ENCODE data around the gene ASB7.

The ASB7 gene

DNA sequence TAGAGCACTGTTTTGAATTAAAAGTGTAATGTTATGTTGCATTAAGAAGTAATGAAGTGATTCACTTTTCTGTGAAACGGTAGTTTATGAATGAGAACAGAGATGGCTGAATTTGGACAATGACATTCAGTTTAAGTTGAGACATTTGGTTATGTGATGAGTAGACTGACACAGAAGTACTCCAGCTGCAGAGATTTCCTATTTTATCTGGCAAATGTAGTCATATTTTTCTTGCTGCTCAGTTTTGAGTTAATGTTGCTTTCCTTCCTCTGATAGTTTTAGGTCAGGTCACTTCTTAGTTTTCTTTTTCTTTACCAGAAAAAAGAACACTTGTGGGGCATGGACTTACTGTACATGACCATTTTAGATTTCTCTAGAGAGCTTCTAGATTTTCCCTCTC lies 51.2 kb downstream of the ASB7 start:
- ChIA-PET CTCF (no interaction called here), POLR2A (no interaction called here)
- no peak for DNase-seq
- H3K9me3 ChIP-seq (ENCODE audit: control extremely low read depth in 1 of 5, control insufficient read depth in 4 of 5, insufficient read depth in 2 of 5, low read depth in 1 of 5, low read length in 4 of 5) = no peaks in the 10 kb centered on the region
- H3K4me3 ChIP-seq (ENCODE audit: control insufficient read depth in 1 of 7, extremely low read depth in 1 of 7, insufficient read depth in 4 of 7, low read depth in 2 of 7, low read length in 6 of 7) = no peak overlapping the region
- H3K27ac ChIP-seq (ENCODE audit: insufficient read depth in 1 of 2, low read depth in 1 of 2, low read length in 2 of 2, poor library complexity in 1 of 2, severe bottlenecking in 2 of 2) = no peak overlapping the region
- H3K36me3 ChIP-seq (ENCODE audit: control insufficient read depth in 4 of 4, insufficient read depth in 4 of 4, low read length in 3 of 4) = peaks cover 2 to 8% (median 4%) of the 10 kb centered on the region in 4 experiments
- WGBS (ENCODE audit: insufficient coverage) = 86% methylated on average over 1 of the region's 1 CpG
- no peaks in the 10 kb centered on the region for H3K27me3 ChIP-seq (replicated peaks in 2 of 5; ENCODE audit: control insufficient read depth in 4 of 5, insufficient read depth in 5 of 5, low read length in 4 of 5)
- no peaks in the 10 kb centered on the region for H3K4me1 ChIP-seq (ENCODE audit: control extremely low read depth in 1 of 4, control insufficient read depth in 4 of 4, insufficient read depth in 4 of 4, low read length in 3 of 4)

DNA sequence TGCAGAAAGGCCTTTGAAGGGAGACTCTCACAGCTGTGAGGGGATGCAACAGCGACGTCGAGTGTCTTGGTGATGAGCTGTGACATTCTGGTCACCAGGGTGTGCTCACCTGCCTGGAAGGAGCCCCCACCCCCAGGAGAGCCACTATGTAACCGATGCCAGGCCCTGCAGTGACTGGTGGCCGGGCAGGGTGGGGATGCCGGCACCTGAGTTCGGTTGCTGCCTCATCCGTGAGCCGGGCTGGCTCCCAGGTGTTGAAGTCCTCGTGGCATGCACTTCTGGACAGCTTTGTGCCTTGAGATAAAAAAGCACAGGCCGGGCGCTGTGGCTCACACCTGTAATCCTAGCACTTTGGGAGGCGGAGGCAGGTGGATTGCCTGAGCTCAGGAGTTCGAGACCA lies 56.5 kb downstream of the ASB7 start:
- DNase-seq = no peak
- Histone ChIP-seq H3K36me3 (ENCODE audit: control insufficient read depth in 4 of 4, insufficient read depth in 4 of 4, low read length in 3 of 4) (no peaks in the 10 kb centered on the region), H3K27me3 (replicated peaks in 2 of 5; ENCODE audit: control insufficient read depth in 4 of 5, insufficient read depth in 5 of 5, low read length in 4 of 5) (peaks cover 0 to 2% (median 0%) of the 10 kb centered on the region in 5 experiments), H3K4me1 (ENCODE audit: control extremely low read depth in 1 of 4, control insufficient read depth in 4 of 4, insufficient read depth in 4 of 4, low read length in 3 of 4) (no peaks in the 10 kb centered on the region), H3K27ac (ENCODE audit: insufficient read depth in 1 of 2, low read depth in 1 of 2, low read length in 2 of 2, poor library complexity in 1 of 2, severe bottlenecking in 2 of 2) (no peak overlapping the region), H3K4me3 (ENCODE audit: control insufficient read depth in 1 of 7, extremely low read depth in 1 of 7, insufficient read depth in 4 of 7, low read depth in 2 of 7, low read length in 6 of 7) (no peak overlapping the region), H3K9me3 (ENCODE audit: control extremely low read depth in 1 of 5, control insufficient read depth in 4 of 5, insufficient read depth in 2 of 5, low read depth in 1 of 5, low read length in 4 of 5) (no peaks in the 10 kb centered on the region)
- POLR2A ChIA-PET = no interaction called here
- CTCF ChIA-PET = no interaction called here
- WGBS (ENCODE audit: insufficient coverage) = 98% methylated on average over 14 of the region's 14 CpGs

- Histone ChIP-seq H3K4me1 (ENCODE audit: control extremely low read depth in 1 of 4, control insufficient read depth in 4 of 4, insufficient read depth in 4 of 4, low read length in 3 of 4) (no peaks in the 10 kb centered on the region), H3K27me3 (replicated peaks in 2 of 5; ENCODE audit: control insufficient read depth in 4 of 5, insufficient read depth in 5 of 5, low read length in 4 of 5) (peaks cover 0 to 9% (median 3%) of the 10 kb centered on the region in 5 experiments), H3K4me3 (ENCODE audit: control insufficient read depth in 1 of 7, extremely low read depth in 1 of 7, insufficient read depth in 4 of 7, low read depth in 2 of 7, low read length in 6 of 7) (no peak overlapping the region), H3K27ac (ENCODE audit: insufficient read depth in 1 of 2, low read depth in 1 of 2, low read length in 2 of 2, poor library complexity in 1 of 2, severe bottlenecking in 2 of 2) (no peak overlapping the region), H3K9me3 (ENCODE audit: control extremely low read depth in 1 of 5, control insufficient read depth in 4 of 5, insufficient read depth in 2 of 5, low read depth in 1 of 5, low read length in 4 of 5) (no peaks in the 10 kb centered on the region), H3K36me3 (ENCODE audit: control insufficient read depth in 4 of 4, insufficient read depth in 4 of 4, low read length in 3 of 4) (no peaks in the 10 kb centered on the region)
- no peak for DNase-seq
- ChIA-PET CTCF (interaction anchor here (0.6 kb wide), 1 partner anchor 64 kb away, joined by 4 read pairs; no protein-coding TSS in a partner anchor), POLR2A (no interaction called here)
- 99% methylated on average over 10 of the region's 10 CpGs for WGBS (ENCODE audit: insufficient coverage)
Measured at GRCh38 chr15:100661156-100661555, 58.8 kb downstream of the ASB7 start.

- no peaks in the 10 kb centered on the region for H3K36me3 ChIP-seq (ENCODE audit: control insufficient read depth in 4 of 4, insufficient read depth in 4 of 4, low read length in 3 of 4)
- H3K27ac ChIP-seq (ENCODE audit: insufficient read depth in 1 of 2, low read depth in 1 of 2, low read length in 2 of 2, poor library complexity in 1 of 2, severe bottlenecking in 2 of 2) = no peak overlapping the region
- no peak overlapping the region for H3K4me3 ChIP-seq (ENCODE audit: control insufficient read depth in 1 of 7, extremely low read depth in 1 of 7, insufficient read depth in 4 of 7, low read depth in 2 of 7, low read length in 6 of 7)
- WGBS (ENCODE audit: insufficient coverage) = 73% methylated on average over 6 of the region's 13 CpGs
- H3K4me1 ChIP-seq (ENCODE audit: control extremely low read depth in 1 of 4, control insufficient read depth in 4 of 4, insufficient read depth in 4 of 4, low read length in 3 of 4) = no peaks in the 10 kb centered on the region
- H3K9me3 ChIP-seq (ENCODE audit: control extremely low read depth in 1 of 5, control insufficient read depth in 4 of 5, insufficient read depth in 2 of 5, low read depth in 1 of 5, low read length in 4 of 5) = no peaks in the 10 kb centered on the region
- H3K27me3 ChIP-seq (replicated peaks in 2 of 5; ENCODE audit: control insufficient read depth in 4 of 5, insufficient read depth in 5 of 5, low read length in 4 of 5) = peaks cover 0 to 9% (median 3%) of the 10 kb centered on the region in 5 experiments
- ChIA-PET POLR2A (no interaction called here), CTCF (interaction anchor here (1.1 kb wide), 1 partner anchor 8 kb away, joined by 3 read pairs; no protein-coding TSS in a partner anchor)
- DNase-seq = peak; percentile 12 to 39 (median 32)
Measured at GRCh38 chr15:100663086-100663914, 60.9 kb downstream of the ASB7 start.

GRCh38 chr15:100663915-100664281 lies 61.5 kb downstream of the ASB7 start:
- no peak overlapping the region for H3K4me3 ChIP-seq (ENCODE audit: control insufficient read depth in 1 of 7, extremely low read depth in 1 of 7, insufficient read depth in 4 of 7, low read depth in 2 of 7, low read length in 6 of 7)
- no peaks in the 10 kb centered on the region for H3K9me3 ChIP-seq (ENCODE audit: control extremely low read depth in 1 of 5, control insufficient read depth in 4 of 5, insufficient read depth in 2 of 5, low read depth in 1 of 5, low read length in 4 of 5)
- no peak for DNase-seq
- no peaks in the 10 kb centered on the region for H3K4me1 ChIP-seq (ENCODE audit: control extremely low read depth in 1 of 4, control insufficient read depth in 4 of 4, insufficient read depth in 4 of 4, low read length in 3 of 4)
- no peak overlapping the region for H3K27ac ChIP-seq (ENCODE audit: insufficient read depth in 1 of 2, low read depth in 1 of 2, low read length in 2 of 2, poor library complexity in 1 of 2, severe bottlenecking in 2 of 2)
- peaks cover 0 to 9% (median 3%) of the 10 kb centered on the region in 5 experiments for H3K27me3 ChIP-seq (replicated peaks in 2 of 5; ENCODE audit: control insufficient read depth in 4 of 5, insufficient read depth in 5 of 5, low read length in 4 of 5)
- ChIA-PET POLR2A (no interaction called here), CTCF (no interaction called here)
- 76% methylated on average over 9 of the region's 11 CpGs for WGBS (ENCODE audit: insufficient coverage)
- H3K36me3 ChIP-seq (ENCODE audit: control insufficient read depth in 4 of 4, insufficient read depth in 4 of 4, low read length in 3 of 4) = no peaks in the 10 kb centered on the region

- Histone ChIP-seq H3K27me3 (replicated peaks in 2 of 5; ENCODE audit: control insufficient read depth in 4 of 5, insufficient read depth in 5 of 5, low read length in 4 of 5) (peaks cover 0 to 11% (median 3%) of the 10 kb centered on the region in 5 experiments), H3K4me3 (ENCODE audit: control insufficient read depth in 1 of 7, extremely low read depth in 1 of 7, insufficient read depth in 4 of 7, low read depth in 2 of 7, low read length in 6 of 7) (no peak overlapping the region), H3K9me3 (ENCODE audit: control extremely low read depth in 1 of 5, control insufficient read depth in 4 of 5, insufficient read depth in 2 of 5, low read depth in 1 of 5, low read length in 4 of 5) (no peaks in the 10 kb centered on the region), H3K36me3 (ENCODE audit: control insufficient read depth in 4 of 4, insufficient read depth in 4 of 4, low read length in 3 of 4) (no peaks in the 10 kb centered on the region), H3K4me1 (ENCODE audit: control extremely low read depth in 1 of 4, control insufficient read depth in 4 of 4, insufficient read depth in 4 of 4, low read length in 3 of 4) (no peaks in the 10 kb centered on the region), H3K27ac (ENCODE audit: insufficient read depth in 1 of 2, low read depth in 1 of 2, low read length in 2 of 2, poor library complexity in 1 of 2, severe bottlenecking in 2 of 2) (no peak overlapping the region)
- 54% methylated on average over 3 of the region's 7 CpGs for WGBS (ENCODE audit: insufficient coverage)
- CTCF ChIA-PET = no interaction called here
- POLR2A ChIA-PET = no interaction called here
- no peak for DNase-seq
Measured at GRCh38 chr15:100665570-100665969, 63.2 kb downstream of the ASB7 start.

DNA sequence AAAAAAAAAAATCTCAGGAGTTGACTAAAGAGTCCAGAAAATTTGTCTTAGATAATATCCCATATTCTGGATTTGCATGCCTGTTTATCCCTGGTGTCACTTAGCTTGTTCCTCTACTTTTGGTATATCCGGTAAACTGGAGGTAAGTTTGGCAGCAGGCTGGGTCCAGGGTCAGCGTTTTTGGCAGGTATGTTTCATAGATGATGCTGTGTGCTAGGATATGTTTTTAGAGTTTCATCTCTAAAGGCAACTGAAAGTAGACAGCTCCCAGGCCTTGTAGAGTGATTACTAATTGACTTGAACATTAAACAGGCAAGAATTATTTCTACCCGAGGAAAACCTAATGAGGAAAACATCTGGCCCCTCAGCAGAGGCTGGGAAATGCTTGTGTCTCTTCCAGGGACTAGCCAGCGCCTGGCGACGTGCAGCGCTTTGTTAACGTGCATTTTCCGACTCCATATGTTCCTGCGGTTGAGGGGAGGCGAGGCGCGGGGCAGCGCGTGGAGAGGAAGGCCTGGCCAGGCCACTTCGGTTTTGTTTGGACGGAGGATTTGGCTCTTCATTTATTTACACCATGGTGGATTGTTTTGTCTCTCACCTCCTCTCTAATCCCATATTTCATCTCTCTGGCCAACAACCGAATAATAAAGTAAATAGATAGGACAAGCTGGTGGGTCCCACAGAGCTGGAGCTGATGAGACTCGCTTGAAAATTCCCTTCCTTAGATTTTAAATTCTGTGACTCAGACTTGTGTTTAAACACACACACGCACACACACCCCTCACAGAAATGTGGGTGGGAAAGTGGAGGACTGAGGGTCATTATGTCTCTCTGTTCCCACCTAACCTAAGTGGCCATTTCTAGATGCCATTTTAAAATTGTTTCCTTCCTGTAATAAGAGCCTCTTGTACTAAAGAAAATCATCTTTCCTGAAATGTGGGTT lies 65.3 kb downstream of the ASB7 start:
- no peak overlapping the region for H3K27ac ChIP-seq (ENCODE audit: insufficient read depth in 1 of 2, low read depth in 1 of 2, low read length in 2 of 2, poor library complexity in 1 of 2, severe bottlenecking in 2 of 2)
- no peaks in the 10 kb centered on the region for H3K4me1 ChIP-seq (ENCODE audit: control extremely low read depth in 1 of 4, control insufficient read depth in 4 of 4, insufficient read depth in 4 of 4, low read length in 3 of 4)
- H3K9me3 ChIP-seq (ENCODE audit: control extremely low read depth in 1 of 5, control insufficient read depth in 4 of 5, insufficient read depth in 2 of 5, low read depth in 1 of 5, low read length in 4 of 5) = no peaks in the 10 kb centered on the region
- ChIA-PET CTCF (no interaction called here), POLR2A (no interaction called here)
- peaks cover 0 to 11% (median 3%) of the 10 kb centered on the region in 5 experiments for H3K27me3 ChIP-seq (replicated peaks in 2 of 5; ENCODE audit: control insufficient read depth in 4 of 5, insufficient read depth in 5 of 5, low read length in 4 of 5)
- H3K4me3 ChIP-seq (ENCODE audit: control insufficient read depth in 1 of 7, extremely low read depth in 1 of 7, insufficient read depth in 4 of 7, low read depth in 2 of 7, low read length in 6 of 7) = no peak overlapping the region
- H3K36me3 ChIP-seq (ENCODE audit: control insufficient read depth in 4 of 4, insufficient read depth in 4 of 4, low read length in 3 of 4) = no peaks in the 10 kb centered on the region
- WGBS (ENCODE audit: insufficient coverage) = 95% methylated on average over 11 of the region's 20 CpGs
- no peak for DNase-seq
